ENCODE results near the gene GPN1.

- TF ChIP-seq, protein P1, sequence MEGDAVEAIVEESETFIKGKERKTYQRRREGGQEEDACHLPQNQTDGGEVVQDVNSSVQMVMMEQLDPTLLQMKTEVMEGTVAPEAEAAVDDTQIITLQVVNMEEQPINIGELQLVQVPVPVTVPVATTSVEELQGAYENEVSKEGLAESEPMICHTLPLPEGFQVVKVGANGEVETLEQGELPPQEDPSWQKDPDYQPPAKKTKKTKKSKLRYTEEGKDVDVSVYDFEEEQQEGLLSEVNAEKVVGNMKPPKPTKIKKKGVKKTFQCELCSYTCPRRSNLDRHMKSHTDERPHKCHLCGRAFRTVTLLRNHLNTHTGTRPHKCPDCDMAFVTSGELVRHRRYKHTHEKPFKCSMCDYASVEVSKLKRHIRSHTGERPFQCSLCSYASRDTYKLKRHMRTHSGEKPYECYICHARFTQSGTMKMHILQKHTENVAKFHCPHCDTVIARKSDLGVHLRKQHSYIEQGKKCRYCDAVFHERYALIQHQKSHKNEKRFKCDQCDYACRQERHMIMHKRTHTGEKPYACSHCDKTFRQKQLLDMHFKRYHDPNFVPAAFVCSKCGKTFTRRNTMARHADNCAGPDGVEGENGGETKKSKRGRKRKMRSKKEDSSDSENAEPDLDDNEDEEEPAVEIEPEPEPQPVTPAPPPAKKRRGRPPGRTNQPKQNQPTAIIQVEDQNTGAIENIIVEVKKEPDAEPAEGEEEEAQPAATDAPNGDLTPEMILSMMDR (IDR thresholded peaks at IDR 0.05): no peak
- TF ChIP-seq POLR2A (IDR thresholded peaks at IDR 0.05): no peak
Measured at GRCh38 chr2:27672723-27673486, 44.1 kb downstream of the GPN1 start.
